Measurements from ENCODE around the gene TMEM138. TPM values are rescaled to one million over a fixed set of nuclear protein-coding genes. Genes with fewer than 3 reads are reported as not detected.
A peak's percentile ranks its signal among the peaks of the same experiment; 100 is the strongest.

The TMEM138 gene
- total RNA-seq, 1 donor from 2014 or later, result 30.7 TPM

GRCh38 chr11:61327669-61328071 is 34.5 kb upstream of the TMEM138 start:
- Mint-ChIP-seq H3K36me3 (peaks cover 32% of the 10 kb centered on the region), H3K27ac (no peak overlapping the region)
- no peak overlapping the region for H3K4me3 ChIP-seq

GRCh38 chr11:61328351-61328750 is 33.8 kb upstream of the TMEM138 start:
- Histone ChIP-seq H3K27me3 (no peaks in the 10 kb centered on the region), H3K4me3 (no peak overlapping the region), H3K4me1 (peaks cover 7% of the 10 kb centered on the region), H3K27ac (no peak overlapping the region), H3K4me2 (no peak overlapping the region), H3K36me3 (peaks cover 17% of the 10 kb centered on the region), H3K9ac (peak overlapping the region; percentile 17), H3F3A (ENCODE audit: low read depth) (peaks cover 2% of the 10 kb centered on the region), H4K20me1 (ENCODE audit: low read depth) (peaks cover 49% of the 10 kb centered on the region), H3K79me2 (ENCODE audit: low read depth) (peaks cover 72% of the 10 kb centered on the region), H2AFZ (replicated peaks) (no peak overlapping the region), H3K9me3 (ENCODE audit: low read depth) (no peaks in the 10 kb centered on the region)
- Mint-ChIP-seq H3K4me1 (peaks cover 19% of the 10 kb centered on the region), H3K9me3 (no peaks in the 10 kb centered on the region), H3K27ac (no peak overlapping the region), H3K27me3 (ENCODE audit: insufficient read depth, low read depth) (peaks cover 3% of the 10 kb centered on the region), H3K36me3 (peaks cover 28% of the 10 kb centered on the region), H3K4me3 (no peak overlapping the region)
- DNase-seq (ENCODE audit: low spot score), result no peak
- TF ChIP-seq CTCF (IDR thresholded peaks at IDR 0.05), result no peak
- TF ChIP-seq EZH2 (IDR thresholded peaks at IDR 0.05), result no peak
- TF ChIP-seq EZH2phosphoT487 (IDR thresholded peaks at IDR 0.05), result no peak

More at GRCh38 chr11:61327669-61328071, 34.5 kb upstream of the TMEM138 start:
- H3K4me1 Mint-ChIP-seq, result peaks cover 19% of the 10 kb centered on the region
- Histone ChIP-seq H3K36me3 (peaks cover 22% of the 10 kb centered on the region), H3K79me2 (ENCODE audit: low read depth) (peaks cover 69% of the 10 kb centered on the region), H3K4me2 (no peak overlapping the region), H3K4me1 (peaks cover 7% of the 10 kb centered on the region), H3K9me3 (ENCODE audit: low read depth) (no peaks in the 10 kb centered on the region), H3K27ac (no peak overlapping the region), H3K9ac (no peak overlapping the region), H4K20me1 (ENCODE audit: low read depth) (peaks cover 49% of the 10 kb centered on the region), H3F3A (ENCODE audit: low read depth) (no peaks in the 10 kb centered on the region), H3K27me3 (no peaks in the 10 kb centered on the region), H2AFZ (replicated peaks) (no peak overlapping the region)
- TF ChIP-seq CTCF (IDR thresholded peaks at IDR 0.05) (no peak), EZH2phosphoT487 (IDR thresholded peaks at IDR 0.05) (no peak), EZH2 (IDR thresholded peaks at IDR 0.05) (no peak)
- no peaks in the 10 kb centered on the region for H3K9me3 Mint-ChIP-seq
- H3K4me3 Mint-ChIP-seq, result no peak overlapping the region
- peaks cover 3% of the 10 kb centered on the region for H3K27me3 Mint-ChIP-seq (ENCODE audit: insufficient read depth, low read depth)
- no peak for DNase-seq (ENCODE audit: low spot score)

- peaks cover 82% of the 10 kb centered on the region for H3K79me2 ChIP-seq (ENCODE audit: low read depth)
- no peak overlapping the region for H2AFZ ChIP-seq (replicated peaks)
- Mint-ChIP-seq H3K9me3 (no peaks in the 10 kb centered on the region), H3K27ac (no peak overlapping the region), H3K27me3 (ENCODE audit: insufficient read depth, low read depth) (peaks cover 3% of the 10 kb centered on the region), H3K4me1 (peaks cover 29% of the 10 kb centered on the region), H3K4me3 (no peak overlapping the region), H3K36me3 (peaks cover 22% of the 10 kb centered on the region)
- no peak for DNase-seq (ENCODE audit: low spot score)
- H3K4me2 ChIP-seq, result no peak overlapping the region
- peaks cover 7% of the 10 kb centered on the region for H3K36me3 ChIP-seq
- peaks cover 11% of the 10 kb centered on the region for H3K4me1 ChIP-seq
- peaks cover 49% of the 10 kb centered on the region for H4K20me1 ChIP-seq (ENCODE audit: low read depth)
- no peak overlapping the region for H3K4me3 ChIP-seq
- H3K9ac ChIP-seq, result no peak overlapping the region
- no peaks in the 10 kb centered on the region for H3K27me3 ChIP-seq
- H3F3A ChIP-seq (ENCODE audit: low read depth), result peaks cover 16% of the 10 kb centered on the region
- TF ChIP-seq EZH2 (IDR thresholded peaks at IDR 0.05) (no peak), EZH2phosphoT487 (IDR thresholded peaks at IDR 0.05) (no peak), CTCF (IDR thresholded peaks at IDR 0.05) (no peak)
- H3K27ac ChIP-seq, result no peak overlapping the region
- H3K9me3 ChIP-seq (ENCODE audit: low read depth), result no peaks in the 10 kb centered on the region
Measured at GRCh38 chr11:61329871-61330270, 32.3 kb upstream of the TMEM138 start.
